ENCODE results near the gene FNDC11.

GRCh38 chr20:63554361-63555278 is 661 bp downstream of the FNDC11 start:
- no peak for TF ChIP-seq SUZ12 (IDR thresholded peaks at IDR 0.05; ENCODE audit: extremely low read depth, insufficient read depth, insufficient read length)
- no peak for TF ChIP-seq YY1 (IDR thresholded peaks at IDR 0.05; ENCODE audit: insufficient read depth, insufficient read length)
- TF ChIP-seq ZNF274 (IDR thresholded peaks at IDR 0.05; ENCODE audit: low read depth, low read length) = no peak

All from NT2/D1 (cell line).